Left ventricle myocardium inferior (tissue), 1 donor: ENCODE data around the gene SNX25. TPM values are rescaled to one million over a fixed set of nuclear protein-coding genes. Genes with fewer than 3 reads are reported as not detected.

Experiments used
- DNase-seq: peaks from one replicate; pipeline ENCODE4 v3.0.0-alpha.2; 2020
- H3K27ac ChIP-seq: fragments of 200-600 bp; replicated peaks from 2 replicates; pipeline ENCODE4 v1.8.0; 2021
- H3K27me3 ChIP-seq: fragments of 200-600 bp; 2 replicates; pipeline ENCODE4 v1.8.0; 2021; ENCODE audit warnings: low read depth
- H3K36me3 ChIP-seq: fragments of 200-600 bp; 2 replicates; pipeline ENCODE4 v1.8.0; 2021
- H3K4me1 ChIP-seq: fragments of 200-600 bp; 2 replicates; pipeline ENCODE4 v1.8.0; 2021
- H3K4me3 ChIP-seq: fragments of 200-600 bp; 2 replicates; pipeline ENCODE4 v1.8.0; 2021; ENCODE audit warnings: mild to moderate bottlenecking, moderate library complexity
- H3K9me3 ChIP-seq: fragments of 200-600 bp; replicated peaks from 2 replicates; pipeline ENCODE4 v1.8.0; 2021
- intact Hi-C: fragments of 100-400 bp; cut with micrococcal nuclease; formaldehyde crosslinking; loops from one replicate; pipeline ENCODE4 v1.11.0; 2022
- total RNA-seq: library from RNA; stranded (reverse); fragmentation: NEBNext Ultra II Directional; extraction: Animal tissue kit (Norgen Biotek cat#: 25700); gene quantifications from one replicate; pipeline ENCODE4 v1.2.1, GENCODE V29; 2021
- TF ChIP-seq, protein P1 (sequence below): fragments of 200-600 bp; IDR thresholded peaks from 2 replicates; pipeline ENCODE4 v1.8.0; 2021; ENCODE audit warnings: antibody characterized with exemption, mild to moderate bottlenecking, borderline replicate concordance
- donor health status: DM: no; HTN: yes; CAD: no; lungs with severe emphysema.

Gene SNX25
- total RNA-seq, 1 donor from 2014 or later = 10.8 TPM

DNA sequence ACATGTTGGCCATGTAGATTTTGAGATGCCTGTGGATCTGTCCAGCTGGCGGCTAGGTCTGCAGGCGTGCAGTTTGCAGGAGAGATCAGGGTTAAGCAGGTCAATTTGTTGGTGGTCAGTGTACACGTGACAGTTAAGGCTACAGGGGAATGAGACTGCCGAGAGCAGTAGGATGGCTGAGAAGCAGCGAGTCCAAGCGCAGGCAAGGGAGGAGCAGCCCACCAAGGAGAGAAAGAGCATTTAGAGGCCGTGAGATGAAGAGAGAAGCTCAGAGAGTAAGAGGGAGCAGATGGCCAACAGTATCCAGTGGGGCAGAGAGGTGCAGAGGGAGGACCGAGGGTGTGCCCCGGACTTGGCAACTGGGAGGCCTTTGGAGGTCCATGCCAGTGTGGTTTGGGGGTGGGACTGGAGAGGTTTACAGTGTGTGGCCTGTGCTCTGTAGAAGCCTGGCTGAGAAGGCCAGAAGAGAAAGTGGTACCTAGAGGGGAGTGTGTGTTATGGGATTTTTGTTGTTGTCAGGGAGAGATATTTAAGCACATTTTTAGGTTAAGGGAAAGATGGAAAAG lies 18.4 kb downstream of the SNX25 start:
- H3K27ac ChIP-seq = no peak overlapping the region
- no peaks in the 10 kb centered on the region for H3K36me3 ChIP-seq
- no peaks in the 10 kb centered on the region for H3K27me3 ChIP-seq
- H3K4me1 ChIP-seq = peaks cover 11% of the 10 kb centered on the region
- DNase-seq = no peak
- H3K9me3 ChIP-seq = no peaks in the 10 kb centered on the region
- H3K4me3 ChIP-seq = no peak overlapping the region
- intact Hi-C loops = no loop called here
- TF ChIP-seq, protein P1, sequence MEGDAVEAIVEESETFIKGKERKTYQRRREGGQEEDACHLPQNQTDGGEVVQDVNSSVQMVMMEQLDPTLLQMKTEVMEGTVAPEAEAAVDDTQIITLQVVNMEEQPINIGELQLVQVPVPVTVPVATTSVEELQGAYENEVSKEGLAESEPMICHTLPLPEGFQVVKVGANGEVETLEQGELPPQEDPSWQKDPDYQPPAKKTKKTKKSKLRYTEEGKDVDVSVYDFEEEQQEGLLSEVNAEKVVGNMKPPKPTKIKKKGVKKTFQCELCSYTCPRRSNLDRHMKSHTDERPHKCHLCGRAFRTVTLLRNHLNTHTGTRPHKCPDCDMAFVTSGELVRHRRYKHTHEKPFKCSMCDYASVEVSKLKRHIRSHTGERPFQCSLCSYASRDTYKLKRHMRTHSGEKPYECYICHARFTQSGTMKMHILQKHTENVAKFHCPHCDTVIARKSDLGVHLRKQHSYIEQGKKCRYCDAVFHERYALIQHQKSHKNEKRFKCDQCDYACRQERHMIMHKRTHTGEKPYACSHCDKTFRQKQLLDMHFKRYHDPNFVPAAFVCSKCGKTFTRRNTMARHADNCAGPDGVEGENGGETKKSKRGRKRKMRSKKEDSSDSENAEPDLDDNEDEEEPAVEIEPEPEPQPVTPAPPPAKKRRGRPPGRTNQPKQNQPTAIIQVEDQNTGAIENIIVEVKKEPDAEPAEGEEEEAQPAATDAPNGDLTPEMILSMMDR = no peak

DNA sequence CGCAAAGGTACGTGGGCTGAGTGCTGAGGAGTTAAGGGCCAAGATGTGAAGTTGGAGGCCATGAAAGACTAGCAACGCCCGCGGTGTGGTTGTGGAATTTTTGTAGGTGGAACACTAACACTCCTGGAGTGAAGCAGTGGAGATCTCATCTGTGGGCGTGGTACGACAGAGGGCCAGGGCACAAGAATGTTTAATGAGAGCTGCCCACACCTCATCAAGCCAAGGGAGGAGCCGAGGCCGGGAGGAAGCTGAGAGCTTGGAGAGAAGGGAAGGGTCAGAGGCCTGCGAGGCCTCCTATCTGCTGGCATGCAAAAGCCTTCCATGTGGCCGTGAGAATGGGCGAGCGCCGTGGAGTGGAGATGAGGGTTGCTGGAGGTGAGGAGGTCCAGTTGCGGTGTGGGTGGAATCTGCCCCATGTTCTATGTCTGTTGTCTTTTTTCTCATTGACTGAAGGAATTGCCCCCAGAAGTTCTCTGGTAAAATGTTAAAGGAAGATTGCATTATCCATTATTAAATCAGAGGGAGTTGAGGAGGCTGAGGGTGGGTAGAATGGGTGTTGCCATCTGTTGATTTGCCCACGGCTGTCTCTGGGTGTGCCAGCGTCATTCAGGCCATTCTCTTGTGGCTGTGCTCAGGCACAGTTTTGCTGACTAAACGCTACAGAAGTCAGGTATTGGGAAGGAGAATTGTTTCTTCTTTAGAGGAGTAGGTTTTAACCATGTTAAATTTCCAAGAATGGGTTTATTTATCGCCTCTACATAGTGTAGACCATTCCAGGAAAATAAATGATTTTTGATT lies 19.8 kb downstream of the SNX25 start:
- H3K27me3 ChIP-seq = no peaks in the 10 kb centered on the region
- H3K27ac ChIP-seq = no peak overlapping the region
- no peaks in the 10 kb centered on the region for H3K36me3 ChIP-seq
- H3K9me3 ChIP-seq = no peaks in the 10 kb centered on the region
- TF ChIP-seq, protein P1 = no peak
- peaks cover 11% of the 10 kb centered on the region for H3K4me1 ChIP-seq
- no peak for DNase-seq
- no peak overlapping the region for H3K4me3 ChIP-seq
- intact Hi-C loops = no loop called here

DNA sequence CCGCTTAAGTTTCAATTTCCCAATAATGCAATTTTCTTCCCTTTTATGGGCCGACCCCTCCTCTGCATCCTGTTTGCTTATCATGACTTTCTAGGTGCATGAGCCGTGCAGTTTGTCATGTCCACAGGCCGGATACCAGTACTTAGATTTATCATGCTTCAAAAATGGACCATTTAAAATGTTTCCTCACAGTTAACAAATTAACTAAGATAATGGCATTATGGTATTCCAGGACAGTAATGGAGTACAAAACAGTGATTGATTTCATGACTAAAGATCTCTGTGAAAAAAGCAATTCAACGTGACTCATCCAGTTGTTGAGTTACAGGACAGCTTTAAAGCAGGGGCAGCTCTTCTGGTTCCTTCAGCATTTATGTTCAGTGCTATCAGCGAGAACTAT lies 23.0 kb downstream of the SNX25 start:
- Histone ChIP-seq H3K27ac (no peak overlapping the region), H3K4me1 (peaks cover 28% of the 10 kb centered on the region), H3K27me3 (no peaks in the 10 kb centered on the region), H3K4me3 (no peak overlapping the region), H3K9me3 (no peaks in the 10 kb centered on the region), H3K36me3 (no peaks in the 10 kb centered on the region)
- TF ChIP-seq, protein P1 = no peak
- DNase-seq = no peak
- intact Hi-C loops = no loop called here

DNA sequence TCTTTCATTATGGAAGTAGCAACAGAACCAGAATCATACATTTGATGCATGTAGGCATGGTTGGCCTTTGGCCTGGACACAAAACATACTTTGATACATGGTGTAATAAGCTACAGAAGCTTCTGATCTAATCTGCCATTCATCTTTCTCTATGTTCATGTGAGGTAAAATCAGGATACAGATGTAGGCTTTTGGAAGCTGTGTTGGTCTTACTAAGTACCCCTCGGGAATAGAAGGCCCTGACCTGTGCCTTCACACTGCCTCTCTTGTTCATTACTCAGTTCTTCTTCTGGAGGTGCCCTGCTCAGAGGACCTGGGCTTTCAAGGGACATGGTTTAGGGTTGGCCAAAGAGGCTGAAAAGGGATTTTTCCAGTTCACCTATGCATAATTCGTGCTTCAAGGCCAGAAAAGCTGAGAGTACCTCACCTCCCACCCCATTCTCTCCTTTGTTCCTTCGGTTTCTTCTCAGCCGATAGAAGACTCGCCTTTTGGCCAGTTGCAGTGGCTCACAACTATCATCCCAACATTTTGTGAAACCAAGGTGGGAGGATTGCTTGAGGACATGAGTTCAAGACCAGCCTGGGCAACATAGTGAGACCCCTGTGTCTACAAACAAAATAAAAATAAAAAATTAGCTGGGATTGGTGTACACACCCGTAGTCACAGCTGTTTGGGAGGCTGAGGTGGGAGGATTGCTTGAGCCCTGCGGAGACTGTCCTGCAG lies 25.9 kb downstream of the SNX25 start:
- H3K27ac ChIP-seq = no peak overlapping the region
- H3K4me1 ChIP-seq = peaks cover 26% of the 10 kb centered on the region
- intact Hi-C loops = no loop called here
- H3K36me3 ChIP-seq = no peaks in the 10 kb centered on the region
- H3K27me3 ChIP-seq = no peaks in the 10 kb centered on the region
- TF ChIP-seq, protein P1 = no peak
- DNase-seq = no peak
- peaks cover 5% of the 10 kb centered on the region for H3K9me3 ChIP-seq
- no peak overlapping the region for H3K4me3 ChIP-seq

DNA sequence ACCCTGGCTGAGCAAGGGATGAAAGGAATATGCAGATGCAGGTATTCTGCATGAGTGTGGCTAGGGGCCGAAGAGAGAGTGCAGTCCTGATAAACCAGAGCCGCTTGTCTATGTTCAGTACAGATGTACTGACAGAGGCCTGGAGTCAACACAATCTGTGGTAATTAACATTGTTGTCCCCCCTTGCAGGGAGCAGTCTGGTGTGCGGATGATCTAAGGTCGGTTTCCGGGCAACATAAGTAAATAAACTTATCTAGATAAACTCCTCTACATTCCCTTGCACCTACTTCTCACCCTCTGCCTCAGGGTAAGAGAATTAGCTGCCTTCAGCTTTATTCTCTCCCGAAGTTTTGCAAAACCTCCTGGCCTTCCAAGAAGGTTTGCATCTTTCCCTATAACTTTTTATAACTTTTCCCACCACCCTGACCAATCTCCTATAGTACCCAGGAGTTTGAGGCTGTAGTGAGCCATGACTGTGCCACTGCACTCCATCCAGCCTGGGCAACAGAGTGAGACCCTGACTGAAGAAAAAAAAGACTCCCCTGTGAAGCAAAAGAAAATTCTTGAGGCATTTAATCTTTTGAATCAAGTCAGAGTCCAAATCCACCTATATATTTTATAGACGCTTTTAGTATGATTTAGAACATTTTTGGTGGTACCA lies 26.6 kb downstream of the SNX25 start:
- Histone ChIP-seq H3K36me3 (no peaks in the 10 kb centered on the region), H3K4me1 (peaks cover 26% of the 10 kb centered on the region), H3K9me3 (peaks cover 5% of the 10 kb centered on the region), H3K27me3 (no peaks in the 10 kb centered on the region), H3K4me3 (no peak overlapping the region), H3K27ac (no peak overlapping the region)
- DNase-seq = no peak
- intact Hi-C loops = no loop called here
- TF ChIP-seq, protein P1 = no peak
